ENCODE data around the gene CRIP2. TPM values are rescaled to one million over a fixed set of nuclear protein-coding genes. Genes with fewer than 3 reads are reported as not detected.

CRIP2 gene
- total RNA-seq, 1 experiment from 2014 or later = 50.5 TPM

DNA sequence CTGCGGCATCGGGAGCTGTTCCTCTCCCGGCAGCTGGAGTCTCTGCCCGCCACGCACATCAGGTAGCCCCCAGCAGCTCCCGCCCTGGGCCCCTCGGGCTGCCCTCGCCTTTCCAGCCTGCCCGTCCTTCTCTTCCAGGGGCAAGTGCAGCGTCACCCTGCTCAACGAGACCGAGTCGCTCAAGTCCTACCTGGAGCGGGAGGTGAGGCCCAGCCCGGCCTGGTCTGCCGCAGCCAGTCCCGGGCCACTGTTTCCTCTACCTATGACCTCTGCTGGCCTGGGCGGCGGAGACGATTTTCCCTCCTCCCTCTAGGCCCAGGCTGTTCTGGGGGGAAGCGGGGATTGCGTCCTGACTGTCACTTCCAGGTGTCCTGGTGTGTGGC lies 24.5 kb upstream of the CRIP2 start:
- ChIA-PET POLR2A (no interaction called here), CTCF (no interaction called here)
- peaks cover 52% of the 10 kb centered on the region for H3K36me3 Mint-ChIP-seq (ENCODE audit: insufficient read depth, unreplicated experiment)
- BruUV-seq (replicated peaks) = no TSS peak
- no peak for TF ChIP-seq CTCF (IDR thresholded peaks at IDR 0.05; ENCODE audit: unreplicated experiment)
- no peaks in the 10 kb centered on the region for H3K4me1 Mint-ChIP-seq (ENCODE audit: insufficient read depth, unreplicated experiment)
- intact Hi-C loops (cut with micrococcal nuclease) = no loop called here
- H3K4me3 Mint-ChIP-seq (ENCODE audit: unreplicated experiment) = no peak overlapping the region
- no peaks in the 10 kb centered on the region for H3K27me3 Mint-ChIP-seq (ENCODE audit: insufficient read depth, unreplicated experiment)
- H3K27ac Mint-ChIP-seq (ENCODE audit: low read depth, unreplicated experiment) = no peak overlapping the region
- no peaks in the 10 kb centered on the region for H3K9me3 Mint-ChIP-seq (ENCODE audit: unreplicated experiment)
- no peak for DNase-seq (ENCODE audit: unreplicated experiment)

DNA sequence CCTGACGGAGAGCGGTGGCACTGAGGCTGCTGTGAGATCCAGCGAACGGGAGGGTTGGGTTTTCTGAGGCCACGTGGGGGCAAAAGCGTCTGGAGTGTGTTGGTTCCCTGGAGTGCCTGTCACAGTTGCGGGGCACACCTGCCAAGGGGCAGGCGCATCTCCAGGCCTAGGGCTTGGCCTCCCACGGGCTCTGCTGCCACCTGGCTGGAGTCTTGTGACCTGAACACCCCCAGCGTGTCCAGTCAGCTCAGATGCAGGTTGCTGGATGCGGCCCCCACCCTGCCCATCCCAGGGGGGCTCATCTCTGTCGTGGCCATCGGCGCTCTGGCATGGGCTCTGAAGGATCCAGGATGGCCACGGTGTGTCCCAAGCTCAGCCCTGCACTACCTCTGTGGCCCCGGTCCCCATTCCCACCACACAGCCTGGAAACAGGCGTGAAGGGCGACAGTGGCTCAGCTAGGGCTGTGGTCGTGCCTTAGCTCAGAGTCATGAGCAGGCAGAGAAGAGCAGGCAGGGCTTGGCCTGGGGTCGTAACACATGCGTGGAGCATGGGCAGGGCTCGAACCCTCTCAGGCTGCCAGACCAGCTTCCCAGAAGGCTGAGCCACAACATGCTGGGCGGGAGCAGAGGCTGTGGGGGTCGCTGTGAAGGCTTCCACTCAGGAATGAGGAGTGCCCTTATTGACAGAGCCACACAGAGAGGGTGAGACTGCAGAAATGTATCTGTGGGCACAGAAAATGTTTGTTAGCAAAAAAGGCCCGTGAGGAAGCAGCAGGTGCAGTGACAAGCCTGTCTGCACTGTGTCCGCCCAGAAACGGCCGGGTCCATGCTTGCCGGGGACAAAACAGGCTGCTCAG lies 23.5 kb upstream of the CRIP2 start:
- POLR2A ChIA-PET = no interaction called here
- H3K4me1 Mint-ChIP-seq (ENCODE audit: insufficient read depth, unreplicated experiment) = no peaks in the 10 kb centered on the region
- no peak for DNase-seq (ENCODE audit: unreplicated experiment)
- no peaks in the 10 kb centered on the region for H3K9me3 Mint-ChIP-seq (ENCODE audit: unreplicated experiment)
- H3K36me3 Mint-ChIP-seq (ENCODE audit: insufficient read depth, unreplicated experiment) = peaks cover 62% of the 10 kb centered on the region
- H3K4me3 Mint-ChIP-seq (ENCODE audit: unreplicated experiment) = no peak overlapping the region
- BruUV-seq (replicated peaks) = no TSS peak
- no peak overlapping the region for H3K27ac Mint-ChIP-seq (ENCODE audit: low read depth, unreplicated experiment)
- H3K27me3 Mint-ChIP-seq (ENCODE audit: insufficient read depth, unreplicated experiment) = no peaks in the 10 kb centered on the region
- CTCF ChIA-PET = no interaction called here
- TF ChIP-seq CTCF (IDR thresholded peaks at IDR 0.05; ENCODE audit: unreplicated experiment) = no peak
- intact Hi-C loops (cut with micrococcal nuclease) = no loop called here

DNA sequence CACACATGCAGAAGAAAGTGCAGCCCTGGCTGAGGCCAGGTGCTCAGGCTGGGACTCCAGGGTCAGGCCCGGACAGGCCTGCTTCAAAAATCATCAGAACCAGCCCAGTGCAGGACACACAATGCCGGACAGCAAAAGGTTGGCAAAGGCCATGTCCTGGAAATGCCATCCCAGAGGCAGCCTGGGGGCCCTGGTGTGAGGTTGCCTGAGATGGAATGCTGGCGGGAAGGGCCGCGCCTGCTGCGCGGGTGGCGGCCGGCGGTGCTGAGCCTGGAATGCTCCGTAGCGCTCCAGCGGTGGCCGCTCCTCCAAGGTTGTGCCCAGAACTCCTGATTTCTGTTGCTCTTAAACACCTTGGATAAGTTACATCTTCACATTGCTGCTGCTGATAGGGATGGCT lies 21.7 kb upstream of the CRIP2 start:
- CTCF ChIA-PET = interaction anchor here (1.0 to 1.7 kb wide), 2 partner anchors 17 to 37 kb away, joined by 3 to 5 read pairs; no protein-coding TSS in a partner anchor
- peaks cover 57% of the 10 kb centered on the region for H3K36me3 Mint-ChIP-seq (ENCODE audit: insufficient read depth, unreplicated experiment)

More for the DNA sequence above, 21.7 kb upstream of the CRIP2 start:
- Mint-ChIP-seq H3K4me3 (ENCODE audit: unreplicated experiment) (no peak overlapping the region), H3K27me3 (ENCODE audit: insufficient read depth, unreplicated experiment) (no peaks in the 10 kb centered on the region), H3K9me3 (ENCODE audit: unreplicated experiment) (no peaks in the 10 kb centered on the region), H3K4me1 (ENCODE audit: insufficient read depth, unreplicated experiment) (no peaks in the 10 kb centered on the region), H3K27ac (ENCODE audit: low read depth, unreplicated experiment) (no peak overlapping the region)
- intact Hi-C loops (cut with micrococcal nuclease) = no loop called here
- TF ChIP-seq CTCF (IDR thresholded peaks at IDR 0.05; ENCODE audit: unreplicated experiment) = no peak
- BruUV-seq (replicated peaks) = no TSS peak
- POLR2A ChIA-PET = interaction anchor here (0.6 kb wide), 1 partner anchor 901 kb away, joined by 3 read pairs; no protein-coding TSS in a partner anchor
- DNase-seq (ENCODE audit: unreplicated experiment) = no peak

Data from MCF 10A (cell line).